PFSK-1 (cell line): Measurements from ENCODE around the gene ASXL2.

Experiments
- POLR2AphosphoS5 ChIP-seq: IDR thresholded peaks from 2 replicates; pipeline ENCODE4 v1.6.1; 2012; ENCODE audit warnings: low read depth, mild to moderate bottlenecking, control low read depth, low read length, moderate library complexity
- REST ChIP-seq, 2 experiments: IDR thresholded peaks; 2 replicates each; pipeline versions ENCODE4 v1.6.1 to v1.8.0; 2011 to 2012; ENCODE audit warnings: low read depth in 2 of 2, low read length in 2 of 2, control low read depth in 1 of 2, inconsistent platforms in 1 of 2, mild to moderate bottlenecking in 1 of 2, moderate library complexity in 1 of 2; ENCODE audit not compliant: insufficient read depth in 1 of 2
- SIN3A ChIP-seq: IDR thresholded peaks from 2 replicates; pipeline ENCODE4 v1.6.1; 2012; ENCODE audit warnings: mild to moderate bottlenecking, low read length, moderate library complexity, borderline replicate concordance; ENCODE audit not compliant: insufficient read depth
- TAF1 ChIP-seq: IDR thresholded peaks from 2 replicates; pipeline ENCODE4 v1.6.1; 2012; ENCODE audit warnings: low read length, control low read depth, borderline replicate concordance; ENCODE audit not compliant: insufficient read depth

GRCh38 chr2:25838152-25838756 lies 40.0 kb downstream of the ASXL2 start:
- TF ChIP-seq TAF1 (no peak), POLR2AphosphoS5 (no peak), REST (IDR thresholded peaks at IDR 0.05; ENCODE audit: insufficient read depth in 1 of 2, low read depth in 2 of 2, low read length in 2 of 2) (no peak), SIN3A (no peak)
